ENCODE data around the gene CNPY1. TPM values are rescaled to one million over a fixed set of nuclear protein-coding genes. Genes with fewer than 3 reads are reported as not detected.
A peak's percentile ranks its signal among the peaks of the same experiment; 100 is the strongest.

CNPY1 gene
- total RNA-seq, 2 donors from 2014 or later: 0.33 TPM; not detected in 1

GRCh38 chr7:155589001-155589980, 42.9 kb upstream of the CNPY1 start:
- peak overlapping the region; percentile 64 for H3K27ac ChIP-seq (ENCODE audit: low read depth, low read length)
- Mint-ChIP-seq H3K4me3 (no peak overlapping the region), H3K27me3 (ENCODE audit: insufficient read depth) (peaks cover 7% of the 10 kb centered on the region), H3K27ac (no peak overlapping the region), H3K4me1 (no peaks in the 10 kb centered on the region), H3K36me3 (ENCODE audit: low read depth) (no peaks in the 10 kb centered on the region), H3K9me3 (no peaks in the 10 kb centered on the region)
- no peaks in the 10 kb centered on the region for H3K4me1 ChIP-seq (ENCODE audit: control insufficient read depth, insufficient read depth, low read length)
- peaks cover 12% of the 10 kb centered on the region for H3K27me3 ChIP-seq (ENCODE audit: control insufficient read depth, insufficient read depth, low read length, poor library complexity, severe bottlenecking)
- WGBS, 2 experiments (ENCODE audit: insufficient coverage in 1 of 2, insufficient read length in 1 of 2): 92 to 96% methylated on average over 25 to 29 of the region's 29 CpGs
- peak; percentile 45 for DNase-seq
- no peaks in the 10 kb centered on the region for H3K36me3 ChIP-seq (ENCODE audit: control insufficient read depth, insufficient read depth, low read length)
- no peaks in the 10 kb centered on the region for H3K9me3 ChIP-seq (ENCODE audit: control insufficient read depth, low read length)
- no peak overlapping the region for H3K9ac ChIP-seq (ENCODE audit: extremely low read depth, low read length, poor library complexity, severe bottlenecking)
- no peak overlapping the region for H3K4me3 ChIP-seq (ENCODE audit: low read length)
- no peak for TF ChIP-seq CTCF (conservative IDR thresholded peaks at IDR 0.05)

GRCh38 chr7:155588468-155588998, 42.2 kb upstream of the CNPY1 start:
- no peak overlapping the region for H3K27ac Mint-ChIP-seq
- H3K27ac ChIP-seq (ENCODE audit: low read depth, low read length): no peak overlapping the region
- no peak for TF ChIP-seq CTCF (conservative IDR thresholded peaks at IDR 0.05)

GRCh38 chr7:155587486-155587885, 41.1 kb upstream of the CNPY1 start:
- H3K9me3 ChIP-seq (ENCODE audit: control insufficient read depth, low read length): no peaks in the 10 kb centered on the region
- peak; percentile 43 for DNase-seq

More at GRCh38 chr7:155588468-155588998, 42.2 kb upstream of the CNPY1 start:
- Mint-ChIP-seq H3K9me3 (no peaks in the 10 kb centered on the region), H3K4me3 (no peak overlapping the region), H3K36me3 (ENCODE audit: low read depth) (no peaks in the 10 kb centered on the region), H3K27me3 (ENCODE audit: insufficient read depth) (peaks cover 13% of the 10 kb centered on the region), H3K4me1 (no peaks in the 10 kb centered on the region)
- H3K9me3 ChIP-seq (ENCODE audit: control insufficient read depth, low read length): no peaks in the 10 kb centered on the region
- H3K36me3 ChIP-seq (ENCODE audit: control insufficient read depth, insufficient read depth, low read length): no peaks in the 10 kb centered on the region
- no peak for DNase-seq
- H3K9ac ChIP-seq (ENCODE audit: extremely low read depth, low read length, poor library complexity, severe bottlenecking): no peak overlapping the region
- no peaks in the 10 kb centered on the region for H3K4me1 ChIP-seq (ENCODE audit: control insufficient read depth, insufficient read depth, low read length)
- H3K27me3 ChIP-seq (ENCODE audit: control insufficient read depth, insufficient read depth, low read length, poor library complexity, severe bottlenecking): peaks cover 12% of the 10 kb centered on the region
- 88 to 95% methylated on average over 8 to 10 of the region's 10 CpGs for WGBS, 2 experiments (ENCODE audit: insufficient coverage in 1 of 2, insufficient read length in 1 of 2)
- no peak overlapping the region for H3K4me3 ChIP-seq (ENCODE audit: low read length)

More at GRCh38 chr7:155587486-155587885, 41.1 kb upstream of the CNPY1 start:
- 93% methylated on average over 5 to 10 of the region's 10 CpGs for WGBS, 2 experiments (ENCODE audit: insufficient coverage in 1 of 2, insufficient read length in 1 of 2)
- TF ChIP-seq CTCF (conservative IDR thresholded peaks at IDR 0.05): no peak
- no peak overlapping the region for H3K27ac ChIP-seq (ENCODE audit: low read depth, low read length)
- H3K4me1 ChIP-seq (ENCODE audit: control insufficient read depth, insufficient read depth, low read length): no peaks in the 10 kb centered on the region
- Mint-ChIP-seq H3K4me3 (no peak overlapping the region), H3K27me3 (ENCODE audit: insufficient read depth) (peaks cover 13% of the 10 kb centered on the region), H3K4me1 (no peaks in the 10 kb centered on the region), H3K9me3 (no peaks in the 10 kb centered on the region), H3K36me3 (ENCODE audit: low read depth) (no peaks in the 10 kb centered on the region), H3K27ac (no peak overlapping the region)
- no peaks in the 10 kb centered on the region for H3K36me3 ChIP-seq (ENCODE audit: control insufficient read depth, insufficient read depth, low read length)
- H3K9ac ChIP-seq (ENCODE audit: extremely low read depth, low read length, poor library complexity, severe bottlenecking): no peak overlapping the region
- H3K27me3 ChIP-seq (ENCODE audit: control insufficient read depth, insufficient read depth, low read length, poor library complexity, severe bottlenecking): peaks cover 12% of the 10 kb centered on the region
- H3K4me3 ChIP-seq (ENCODE audit: low read length): no peak overlapping the region
